NCI-H1417 treated with DMSO at 0.1 percent for 48 hours (cell line): ENCODE measurements around the gene NR2F2.

Source experiments
- DNase-seq: peaks from one replicate; lab custom pipeline; 2025; lab: John Stamatoyannopoulos, UW

The NR2F2 gene

GRCh38 chr15:96332637-96333121 is 2.2 kb downstream of the NR2F2 start:
- no peak for DNase-seq

GRCh38 chr15:96333131-96334016 is 2.9 kb downstream of the NR2F2 start:
- no peak for DNase-seq

- no peak for DNase-seq
These were observed 3.7 kb downstream of the NR2F2 start for GRCh38 chr15:96334017-96334704.

GRCh38 chr15:96334705-96335410 is 4.4 kb downstream of the NR2F2 start:
- DNase-seq = no peak

- DNase-seq = no peak
These were observed 5.0 kb downstream of the NR2F2 start for GRCh38 chr15:96335411-96336024.

- DNase-seq = no peak
These were observed 5.7 kb downstream of the NR2F2 start for GRCh38 chr15:96336108-96336595.

- DNase-seq = no peak
These were observed 6.3 kb downstream of the NR2F2 start for GRCh38 chr15:96336596-96337364.

GRCh38 chr15:96337365-96338023 is 7.0 kb downstream of the NR2F2 start:
- DNase-seq = no peak

- no peak for DNase-seq
These were observed 7.7 kb downstream of the NR2F2 start for GRCh38 chr15:96338074-96338765.

GRCh38 chr15:96338766-96339618 is 8.5 kb downstream of the NR2F2 start:
- no peak for DNase-seq

- no peak for DNase-seq
These were observed 9.3 kb downstream of the NR2F2 start for GRCh38 chr15:96339619-96340347.

- no peak for DNase-seq
These were observed 9.8 kb downstream of the NR2F2 start for GRCh38 chr15:96340348-96340597.

GRCh38 chr15:96340598-96341512 is 10.4 kb downstream of the NR2F2 start:
- DNase-seq = peak; percentile 32

GRCh38 chr15:96341513-96342405 is 11.3 kb downstream of the NR2F2 start:
- no peak for DNase-seq

GRCh38 chr15:96342406-96343112 is 12.1 kb downstream of the NR2F2 start:
- no peak for DNase-seq
